Keratinocyte (primary cell): ENCODE results near the gene SPTBN4. TPM values are rescaled to one million over a fixed set of nuclear protein-coding genes. Genes with fewer than 3 reads are reported as not detected.
A peak's percentile ranks its signal among the peaks of the same experiment; 100 is the strongest.

ENCODE experiments used
- DNase-seq: peaks from one replicate; pipeline ENCODE4 v3.0.0-alpha.2; 2011; ENCODE audit warnings: low read depth, missing footprints, low spot score
- FAIRE-seq: peaks from 2 replicates; lab custom pipeline; 2011; peaks lifted over from hg19 to GRCh38; lab: Jason Lieb, UNC
- H2AFZ ChIP-seq: 2 replicates; pipeline ENCODE4 v1.6.0; 2012; ENCODE audit warnings: low read length, control low read depth, inconsistent platforms; ENCODE audit not compliant: control insufficient read depth
- H3K27ac ChIP-seq: 2 replicates; pipeline ENCODE4 v1.5.1; 2011; ENCODE audit warnings: low read length; ENCODE audit not compliant: control insufficient read depth, insufficient read depth
- H3K27me3 ChIP-seq: 3 replicates; pipeline ENCODE4 v1.6.0; 2011; ENCODE audit warnings: low read length; ENCODE audit not compliant: control insufficient read depth, insufficient read depth; ENCODE audit errors: extremely low read depth
- H3K36me3 ChIP-seq, 2 experiments: 2 replicates in 1 of 2; 3 replicates in 1 of 2; pipeline ENCODE4 v1.5.1; 2011; ENCODE audit warnings: low read length in 2 of 2, mild to moderate bottlenecking in 1 of 2; ENCODE audit not compliant: control insufficient read depth in 2 of 2, insufficient read depth in 2 of 2; ENCODE audit errors: extremely low read depth in 1 of 2
- H3K4me1 ChIP-seq: 3 replicates; pipeline ENCODE4 v1.5.1; 2011; ENCODE audit warnings: low read length; ENCODE audit not compliant: control insufficient read depth, insufficient read depth; ENCODE audit errors: extremely low read depth
- H3K4me2 ChIP-seq: 3 replicates; pipeline ENCODE4 v1.6.0; 2011; ENCODE audit warnings: low read depth, low read length; ENCODE audit not compliant: control insufficient read depth, insufficient read depth; ENCODE audit errors: extremely low read depth
- H3K4me3 ChIP-seq, 3 experiments: fragments of 200-600 bp in 1 of 3; sonication (generic) in 1 of 3; 2 replicates in 2 of 3; 3 replicates in 1 of 3; pipeline ENCODE4 v1.5.1; 2011 to 2016; ENCODE audit warnings: low read length in 3 of 3, mild to moderate bottlenecking in 3 of 3, control low read depth in 2 of 3, inconsistent platforms in 1 of 3, low read depth in 1 of 3, mixed read lengths in 1 of 3, mixed run types in 1 of 3, moderate library complexity in 1 of 3; ENCODE audit not compliant: control insufficient read depth in 2 of 3, insufficient read depth in 2 of 3; ENCODE audit errors: extremely low read depth in 1 of 3
- H3K79me2 ChIP-seq: 2 replicates; pipeline ENCODE4 v1.6.0; 2012; ENCODE audit warnings: low read length; ENCODE audit not compliant: control insufficient read depth, insufficient read depth
- H3K9ac ChIP-seq: 3 replicates; pipeline ENCODE4 v1.6.0; 2011; ENCODE audit warnings: low read length; ENCODE audit not compliant: control insufficient read depth, insufficient read depth; ENCODE audit errors: extremely low read depth
- H3K9me1 ChIP-seq: 3 replicates; pipeline ENCODE4 v1.6.0; 2011; ENCODE audit warnings: low read length; ENCODE audit not compliant: control insufficient read depth, insufficient read depth; ENCODE audit errors: extremely low read depth
- H3K9me3 ChIP-seq: 2 replicates; pipeline ENCODE4 v1.5.1; 2012; ENCODE audit warnings: low read depth, low read length; ENCODE audit not compliant: control insufficient read depth
- H4K20me1 ChIP-seq: 3 replicates; pipeline ENCODE4 v1.6.0; 2011; ENCODE audit warnings: low read length; ENCODE audit not compliant: control insufficient read depth, insufficient read depth; ENCODE audit errors: extremely low read depth
- CTCF ChIP-seq, 3 experiments: IDR thresholded peaks in 1 of 3; conservative IDR thresholded peaks in 1 of 3; optimal IDR thresholded peaks in 1 of 3; 2 replicates in 2 of 3; 3 replicates in 1 of 3; pipeline versions ENCODE3 to v1.5.1; 2011; ENCODE audit warnings: low read length in 3 of 3, mild to moderate bottlenecking in 3 of 3, moderate library complexity in 2 of 3, control low read depth in 1 of 3, inconsistent platforms in 1 of 3; ENCODE audit not compliant: insufficient read depth in 2 of 3; ENCODE audit errors: extremely low read depth in 1 of 3
- EZH2 ChIP-seq: IDR thresholded peaks from one replicate; pipeline ENCODE4 v1.6.1; 2012; ENCODE audit warnings: inconsistent platforms, mild to moderate bottlenecking, low read length, moderate library complexity
- dilution Hi-C: fragments of 300-500 bp; cut with MboI; formaldehyde crosslinking; loops from one replicate; pipeline ENCODE4 v1.7.0; 2020; ENCODE audit warnings: low sequenced_read_pairs; ENCODE audit not compliant: extremely low pct_ligation_motif_present
- polyA plus RNA-seq, 5 experiments: library from polyadenylated mRNA; depleted of rRNA in 3 of 5; stranded (reverse) in 3 of 5; stranded (forward) in 1 of 5; unstranded in 1 of 5; fragments of >200 nt; gene quantifications; 1 replicate in 1 of 5; 2 replicates in 3 of 5; 3 replicates in 1 of 5; pipeline versions ENCODE4 v1.2.1 to v1.2.3, GENCODE V29; 2011 to 2012; ENCODE audit warnings: missing spikeins in 2 of 5, low read depth in 1 of 5, low replicate concordance in 1 of 5

Gene SPTBN4
- polyA plus RNA-seq, 1 donor (not counting 4 experiments of a cell fraction or from before 2014, with no cell fraction given): 0.17 TPM

DNA sequence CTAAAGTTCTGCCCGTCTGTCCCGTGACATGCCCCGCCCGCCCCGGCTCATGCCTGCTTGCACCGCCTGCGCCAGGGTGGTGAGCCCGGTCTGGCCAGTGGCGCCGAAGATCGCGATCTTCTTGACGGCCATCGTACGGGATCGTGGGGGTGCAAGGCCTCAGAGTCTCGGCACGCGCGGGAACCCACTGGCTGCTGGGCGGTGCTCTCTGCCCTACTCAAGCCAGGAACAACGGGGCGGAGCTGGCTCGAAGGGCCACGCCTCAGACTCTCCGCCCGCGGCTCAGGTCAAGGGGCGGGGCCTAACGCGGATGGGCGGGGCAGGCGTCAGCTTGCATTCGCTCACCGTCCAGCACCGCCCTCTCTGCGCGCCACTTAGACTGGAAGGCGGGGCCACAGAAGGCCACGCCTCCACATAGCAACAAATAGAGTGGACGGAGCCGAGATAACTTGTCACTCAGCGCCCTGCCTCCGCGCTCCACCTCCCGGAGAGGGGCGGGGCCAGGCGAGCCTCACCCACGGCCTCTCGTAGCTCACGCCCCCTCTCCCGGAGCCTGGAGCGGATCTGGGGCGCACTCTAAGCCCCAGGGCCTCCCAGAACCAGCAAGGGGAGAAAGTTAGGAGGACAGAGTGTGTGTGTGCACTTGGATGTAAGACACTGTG, 1.1 kb upstream of the SPTBN4 start, which contains the start of gene BLVRB:
Gene BLVRB, minus strand, starts transcription at position 189 of the 662 bp plus-strand sequence. Its CDS starts 57 bp downstream, at position 132.
- DNase-seq (peak; percentile 97), FAIRE-seq (peak; percentile 56)
- TF ChIP-seq CTCF (optimal IDR thresholded peaks at IDR 0.05 in 1 of 3, IDR thresholded peaks at IDR 0.05 in 1 of 3, conservative IDR thresholded peaks at IDR 0.05 in 1 of 3; ENCODE audit: extremely low read depth in 1 of 3, insufficient read depth in 2 of 3, low read length in 3 of 3): no peak
- no peak for TF ChIP-seq EZH2
- Histone ChIP-seq H3K9me1 (no peaks in the 10 kb centered on the region), H3K27me3 (peaks cover 7% of the 10 kb centered on the region), H3K4me3 (peak within 1 kb of the TSS; percentile 82 to 94 (median 86)), H3K36me3 (no peaks in the 10 kb centered on the region), H3K9me3 (no peaks in the 10 kb centered on the region), H3K9ac (peak within 1 kb of the TSS; percentile 88), H4K20me1 (no peaks in the 10 kb centered on the region), H3K4me2 (peak within 1 kb of the TSS; percentile 93), H3K27ac (peak within 1 kb of the TSS; percentile 81), H2AFZ (peak within 1 kb of the TSS; percentile 90), H3K79me2 (no peaks in the 10 kb centered on the region), H3K4me1 (peaks cover 27% of the 10 kb centered on the region)
- dilution Hi-C loops: no loop called here

GRCh38 chr19:40466219-40466984, 399 bp upstream of the SPTBN4 start:
- no peaks in the 10 kb centered on the region for H3K36me3 ChIP-seq
- dilution Hi-C loops: no loop called here
- FAIRE-seq (no peak), DNase-seq (no peak)
- H3K4me1 ChIP-seq: peaks cover 27% of the 10 kb centered on the region
- H3K4me3 ChIP-seq: peak overlapping the region; percentile 50 to 86 (median 82)
- H3K27ac ChIP-seq: no peak overlapping the region
- peak overlapping the region; percentile 93 for H3K4me2 ChIP-seq
- H3K9me3 ChIP-seq: no peaks in the 10 kb centered on the region
- no peaks in the 10 kb centered on the region for H4K20me1 ChIP-seq
- H3K27me3 ChIP-seq: peaks cover 7% of the 10 kb centered on the region
- peak overlapping the region; percentile 80 for H2AFZ ChIP-seq
- no peaks in the 10 kb centered on the region for H3K79me2 ChIP-seq
- TF ChIP-seq CTCF (optimal IDR thresholded peaks at IDR 0.05 in 1 of 3, IDR thresholded peaks at IDR 0.05 in 1 of 3, conservative IDR thresholded peaks at IDR 0.05 in 1 of 3; ENCODE audit: extremely low read depth in 1 of 3, insufficient read depth in 2 of 3, low read length in 3 of 3) (no peak), EZH2 (peak; percentile 93)
- peak overlapping the region; percentile 88 for H3K9ac ChIP-seq
- H3K9me1 ChIP-seq: no peaks in the 10 kb centered on the region
